ENCODE results near the gene TXNRD1. TPM values are rescaled to one million over a fixed set of nuclear protein-coding genes. Genes with fewer than 3 reads are reported as not detected.
"Not testable (repeated sequence)": the region's sequence is repeated elsewhere in the genome, so short reads cannot be mapped to it uniquely, and the experiment has no call there.

The TXNRD1 gene
- total and polyA plus RNA-seq, 4 donors: 48.3 to 81.6 (median 65.4) TPM

DNA sequence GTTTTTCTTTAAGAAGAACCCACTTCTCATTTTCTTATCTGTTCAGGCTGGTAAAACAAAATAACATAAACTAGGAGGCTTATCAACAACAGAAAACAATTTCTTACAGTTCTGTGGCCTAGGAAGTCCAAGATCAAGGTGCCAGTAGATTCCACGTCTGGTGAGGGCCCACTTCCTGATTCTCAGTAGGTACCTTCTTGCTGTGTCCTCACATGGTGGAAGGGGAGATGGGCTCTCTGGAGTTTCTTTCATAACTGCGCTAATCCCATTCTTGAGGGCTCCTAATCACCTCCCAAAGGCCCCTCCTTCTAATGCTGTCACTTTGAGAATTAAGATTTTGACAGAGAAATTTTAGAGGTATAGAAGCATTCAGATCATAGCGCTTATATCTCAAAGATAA is 33.4 kb downstream of the TXNRD1 start:
- Histone ChIP-seq H3K27ac (ENCODE audit: low read depth, low read length) (no peak overlapping the region), H3K4me1 (ENCODE audit: control insufficient read depth, insufficient read depth, low read length) (no peaks in the 10 kb centered on the region), H3K36me3 (ENCODE audit: control insufficient read depth, insufficient read depth, low read length) (no peaks in the 10 kb centered on the region), H3K4me3 (ENCODE audit: low read depth, low read length) (no peak overlapping the region), H3K27me3 (ENCODE audit: control insufficient read depth, insufficient read depth, low read length) (no peaks in the 10 kb centered on the region), H3K9me3 (ENCODE audit: control insufficient read depth, insufficient read depth, low read length) (no peaks in the 10 kb centered on the region)
- no peak for DNase-seq (ENCODE audit: low read depth in 4 of 6, low spot score in 6 of 6)
- WGBS (ENCODE audit: insufficient coverage): no CpG with 5 or more reads among the region's 3 CpGs

DNA sequence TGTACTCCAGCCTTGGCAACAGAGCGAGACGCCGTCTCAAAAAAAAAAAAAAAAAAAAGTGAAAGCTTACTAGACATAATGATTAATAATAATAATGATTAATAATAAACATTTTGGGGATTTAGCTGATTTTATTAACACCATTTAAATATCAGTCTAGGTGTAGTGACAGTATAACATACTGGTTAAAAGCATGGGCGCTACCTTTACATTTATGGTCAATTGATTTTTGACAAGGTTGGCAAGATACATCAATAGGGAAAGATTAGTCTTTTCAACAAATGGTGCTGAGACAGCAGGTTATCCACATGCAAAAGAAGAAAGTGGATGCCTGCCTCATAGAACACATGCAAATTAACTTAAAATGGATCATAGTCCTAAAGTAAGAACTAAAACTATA is 34.3 kb downstream of the TXNRD1 start:
- no peak overlapping the region for H3K4me3 ChIP-seq (ENCODE audit: low read depth, low read length)
- no peaks in the 10 kb centered on the region for H3K27me3 ChIP-seq (ENCODE audit: control insufficient read depth, insufficient read depth, low read length)
- no peaks in the 10 kb centered on the region for H3K36me3 ChIP-seq (ENCODE audit: control insufficient read depth, insufficient read depth, low read length)
- no peaks in the 10 kb centered on the region for H3K9me3 ChIP-seq (ENCODE audit: control insufficient read depth, insufficient read depth, low read length)
- H3K27ac ChIP-seq (ENCODE audit: low read depth, low read length): no peak overlapping the region
- DNase-seq (ENCODE audit: low read depth in 4 of 6, low spot score in 6 of 6): no peak
- WGBS (ENCODE audit: insufficient coverage): no CpG with 5 or more reads among the region's 4 CpGs
- H3K4me1 ChIP-seq (ENCODE audit: control insufficient read depth, insufficient read depth, low read length): no peaks in the 10 kb centered on the region

GRCh38 chr12:104250366-104251125 is 35.0 kb downstream of the TXNRD1 start:
- Histone ChIP-seq H3K4me3 (ENCODE audit: low read depth, low read length) (no peak overlapping the region), H3K36me3 (ENCODE audit: control insufficient read depth, insufficient read depth, low read length) (no peaks in the 10 kb centered on the region), H3K4me1 (ENCODE audit: control insufficient read depth, insufficient read depth, low read length) (no peaks in the 10 kb centered on the region), H3K27ac (ENCODE audit: low read depth, low read length) (no peak overlapping the region), H3K9me3 (ENCODE audit: control insufficient read depth, insufficient read depth, low read length) (no peaks in the 10 kb centered on the region), H3K27me3 (ENCODE audit: control insufficient read depth, insufficient read depth, low read length) (no peaks in the 10 kb centered on the region)
- WGBS (ENCODE audit: insufficient coverage): 100% methylated on average over 1 of the region's 2 CpGs
- DNase-seq (ENCODE audit: low read depth in 4 of 6, low spot score in 6 of 6): no peak

DNA sequence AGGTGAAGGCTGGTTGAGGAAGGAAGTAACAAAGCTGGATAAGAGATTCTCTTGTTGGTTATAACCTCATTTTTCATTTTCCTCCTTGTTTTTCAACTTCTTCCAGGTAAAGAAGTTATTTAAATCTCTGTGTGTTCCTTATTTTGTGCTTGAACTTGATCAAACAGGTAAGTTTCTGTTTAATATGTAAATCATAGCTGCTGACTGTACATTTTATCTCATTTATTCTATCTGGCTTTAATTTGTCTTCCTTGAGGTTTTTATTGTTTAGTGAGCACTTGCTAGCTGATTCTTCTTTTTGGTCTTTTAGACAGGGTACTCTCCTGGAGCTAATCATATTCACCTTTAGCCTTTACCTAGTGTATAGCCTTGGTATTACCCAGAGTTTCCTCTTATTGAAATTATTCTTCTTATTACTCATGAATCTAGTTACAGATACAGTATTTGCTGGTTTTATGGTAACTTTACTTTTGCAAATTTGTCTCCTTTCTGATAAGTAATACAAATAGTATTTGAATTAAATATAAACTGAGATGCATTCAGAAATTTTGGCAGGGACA is 42.4 kb downstream of the TXNRD1 start:
- no peak overlapping the region for H3K4me3 ChIP-seq (ENCODE audit: low read depth, low read length)
- no peaks in the 10 kb centered on the region for H3K9me3 ChIP-seq (ENCODE audit: control insufficient read depth, insufficient read depth, low read length)
- no peaks in the 10 kb centered on the region for H3K4me1 ChIP-seq (ENCODE audit: control insufficient read depth, insufficient read depth, low read length)
- H3K36me3 ChIP-seq (ENCODE audit: control insufficient read depth, insufficient read depth, low read length): no peaks in the 10 kb centered on the region
- DNase-seq (ENCODE audit: low read depth in 4 of 6, low spot score in 6 of 6): no peak
- H3K27ac ChIP-seq (ENCODE audit: low read depth, low read length): no peak overlapping the region
- no peaks in the 10 kb centered on the region for H3K27me3 ChIP-seq (ENCODE audit: control insufficient read depth, insufficient read depth, low read length)

GRCh38 chr12:104258476-104259067 is 43.0 kb downstream of the TXNRD1 start:
- Histone ChIP-seq H3K4me3 (ENCODE audit: low read depth, low read length) (no peak overlapping the region), H3K27ac (ENCODE audit: low read depth, low read length) (no peak overlapping the region), H3K36me3 (ENCODE audit: control insufficient read depth, insufficient read depth, low read length) (no peaks in the 10 kb centered on the region), H3K9me3 (ENCODE audit: control insufficient read depth, insufficient read depth, low read length) (no peaks in the 10 kb centered on the region), H3K4me1 (ENCODE audit: control insufficient read depth, insufficient read depth, low read length) (no peaks in the 10 kb centered on the region), H3K27me3 (ENCODE audit: control insufficient read depth, insufficient read depth, low read length) (no peaks in the 10 kb centered on the region)
- no peak for DNase-seq (ENCODE audit: low read depth in 4 of 6, low spot score in 6 of 6)
- 100% methylated on average over 1 of the region's 2 CpGs for WGBS (ENCODE audit: insufficient coverage)

GRCh38 chr12:104263026-104263425 is 47.4 kb downstream of the TXNRD1 start:
- no peaks in the 10 kb centered on the region for H3K27me3 ChIP-seq (ENCODE audit: control insufficient read depth, insufficient read depth, low read length)
- no peaks in the 10 kb centered on the region for H3K9me3 ChIP-seq (ENCODE audit: control insufficient read depth, insufficient read depth, low read length)
- DNase-seq (ENCODE audit: low read depth in 4 of 6, low spot score in 6 of 6): no peak
- no peak overlapping the region for H3K4me3 ChIP-seq (ENCODE audit: low read depth, low read length)
- no peak overlapping the region for H3K27ac ChIP-seq (ENCODE audit: low read depth, low read length)
- WGBS (ENCODE audit: insufficient coverage): no CpG with 5 or more reads among the region's 4 CpGs
- no peaks in the 10 kb centered on the region for H3K36me3 ChIP-seq (ENCODE audit: control insufficient read depth, insufficient read depth, low read length)
- no peaks in the 10 kb centered on the region for H3K4me1 ChIP-seq (ENCODE audit: control insufficient read depth, insufficient read depth, low read length)

- Histone ChIP-seq H3K4me1 (ENCODE audit: control insufficient read depth, insufficient read depth, low read length) (no peaks in the 10 kb centered on the region), H3K9me3 (ENCODE audit: control insufficient read depth, insufficient read depth, low read length) (no peaks in the 10 kb centered on the region), H3K27ac (ENCODE audit: low read depth, low read length) (no peak overlapping the region), H3K27me3 (ENCODE audit: control insufficient read depth, insufficient read depth, low read length) (no peaks in the 10 kb centered on the region), H3K4me3 (ENCODE audit: low read depth, low read length) (no peak overlapping the region), H3K36me3 (ENCODE audit: control insufficient read depth, insufficient read depth, low read length) (no peaks in the 10 kb centered on the region)
- no CpG with 5 or more reads among the region's 1 CpG for WGBS (ENCODE audit: insufficient coverage)
- peak in 1 of 6 donors; percentile 7 for DNase-seq (ENCODE audit: low read depth in 4 of 6, low spot score in 6 of 6)
Observed at GRCh38 chr12:104263580-104264358, 48.2 kb downstream of the TXNRD1 start.

DNA sequence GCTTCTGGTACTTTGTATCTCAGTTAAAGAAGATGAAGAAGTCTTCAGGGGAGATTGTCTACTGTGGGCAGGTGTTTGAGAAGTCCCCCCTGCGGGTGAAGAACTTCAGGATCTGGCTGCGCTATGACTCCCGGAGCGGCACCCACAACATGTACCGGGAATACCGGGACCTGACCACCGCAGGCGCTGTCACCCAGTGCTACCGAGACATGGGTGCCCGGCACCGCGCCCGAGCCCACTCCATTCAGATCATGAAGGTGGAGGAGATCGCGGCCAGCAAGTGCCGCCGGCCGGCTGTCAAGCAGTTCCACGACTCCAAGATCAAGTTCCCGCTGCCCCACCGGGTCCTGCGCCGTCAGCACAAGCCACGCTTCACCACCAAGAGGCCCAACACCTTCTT is 49.9 kb downstream of the TXNRD1 start:
- H3K4me1 ChIP-seq (ENCODE audit: control insufficient read depth, insufficient read depth, low read length); H3K4me3 ChIP-seq (ENCODE audit: low read depth, low read length); H3K36me3 ChIP-seq (ENCODE audit: control insufficient read depth, insufficient read depth, low read length); H3K27me3 ChIP-seq (ENCODE audit: control insufficient read depth, insufficient read depth, low read length); DNase-seq (ENCODE audit: low read depth in 4 of 6, low spot score in 6 of 6); H3K27ac ChIP-seq (ENCODE audit: low read depth, low read length); H3K9me3 ChIP-seq (ENCODE audit: control insufficient read depth, insufficient read depth, low read length): not testable (repeated sequence)
- WGBS (ENCODE audit: insufficient coverage): 91% methylated on average over 4 of the region's 24 CpGs

DNA sequence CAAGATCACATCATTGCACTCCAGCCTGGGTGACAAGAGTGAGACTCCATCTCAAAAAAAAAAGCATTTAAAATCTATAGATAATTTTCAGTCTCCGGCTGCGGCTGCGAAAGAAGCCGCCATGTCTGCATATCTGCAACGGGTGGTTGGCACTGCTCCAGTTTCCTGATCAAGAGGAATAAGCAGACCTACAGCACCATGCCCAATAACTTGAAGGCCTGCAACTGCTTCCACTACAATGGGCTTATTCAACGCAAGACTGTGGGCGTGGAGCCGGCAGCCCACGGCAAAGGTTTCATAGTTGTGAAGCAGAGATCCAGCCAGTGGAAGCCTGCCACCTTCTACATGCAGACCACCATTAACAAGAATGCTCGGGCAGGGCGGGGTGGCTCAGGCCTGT is 57.4 kb downstream of the TXNRD1 start:
- no peaks in the 10 kb centered on the region for H3K4me1 ChIP-seq (ENCODE audit: control insufficient read depth, insufficient read depth, low read length)
- no peaks in the 10 kb centered on the region for H3K9me3 ChIP-seq (ENCODE audit: control insufficient read depth, insufficient read depth, low read length)
- no peak for DNase-seq (ENCODE audit: low read depth in 4 of 6, low spot score in 6 of 6)
- WGBS (ENCODE audit: insufficient coverage): 88% methylated on average over 9 of the region's 11 CpGs
- no peaks in the 10 kb centered on the region for H3K36me3 ChIP-seq (ENCODE audit: control insufficient read depth, insufficient read depth, low read length)
- H3K4me3 ChIP-seq (ENCODE audit: low read depth, low read length): no peak overlapping the region
- no peak overlapping the region for H3K27ac ChIP-seq (ENCODE audit: low read depth, low read length)
- H3K27me3 ChIP-seq (ENCODE audit: control insufficient read depth, insufficient read depth, low read length): no peaks in the 10 kb centered on the region

All from spinal cord (tissue), 10 donors.